Liver (tissue), 3 donors: Measurements from ENCODE around the gene SOHLH1.

Experiments
- EGR1 ChIP-seq, 2 donors: IDR thresholded peaks; 2 replicates each; pipeline ENCODE4 v1.6.1; 2016 to 2018; ENCODE audit warnings: antibody characterized with exemption in 2 of 2, low read depth in 2 of 2
- FOXA1 ChIP-seq: IDR thresholded peaks from 2 replicates; pipeline ENCODE4 v1.6.1; 2016; ENCODE audit warnings: antibody characterized with exemption
- GABPA ChIP-seq, 2 donors: IDR thresholded peaks in 1 of 2; conservative IDR thresholded peaks in 1 of 2; 2 replicates each; pipeline ENCODE4 v1.6.1; 2016; ENCODE audit warnings: antibody characterized with exemption in 2 of 2, mild to moderate bottlenecking in 1 of 2, moderate library complexity in 1 of 2
- RAD21 ChIP-seq, 2 donors: IDR thresholded peaks; 2 replicates each; pipeline ENCODE4 v1.6.1; 2016; ENCODE audit warnings: antibody characterized with exemption in 2 of 2, mild to moderate bottlenecking in 2 of 2
- RXRA ChIP-seq, 2 donors: IDR thresholded peaks; 2 replicates each; pipeline ENCODE4 v1.6.1; 2017 to 2018; ENCODE audit warnings: antibody characterized with exemption in 2 of 2, mild to moderate bottlenecking in 1 of 2
- SP1 ChIP-seq: IDR thresholded peaks from 2 replicates; pipeline ENCODE4 v1.6.1; 2018; ENCODE audit warnings: antibody characterized with exemption, mild to moderate bottlenecking
- TAF1 ChIP-seq: conservative IDR thresholded peaks from 2 replicates; pipeline ENCODE4 v1.6.1; 2016; ENCODE audit warnings: antibody characterized with exemption, mild to moderate bottlenecking
- TF ChIP-seq, protein P1 (sequence below): fragments of 150-350 bp; IDR thresholded peaks from 2 replicates; pipeline ENCODE4 v1.5.1; 2017; ENCODE audit warnings: improper control_type of control experiment, low read depth, low read length; ENCODE audit not compliant: missing input control
- TF ChIP-seq, protein P2 (sequence below): IDR thresholded peaks from 2 replicates; pipeline ENCODE4 v1.6.1; 2016; ENCODE audit warnings: antibody characterized with exemption, mild to moderate bottlenecking
- TF ChIP-seq, protein P3 (sequence below): IDR thresholded peaks from 2 replicates; pipeline ENCODE4 v1.6.1; 2016; ENCODE audit warnings: antibody characterized with exemption
- TF ChIP-seq, protein P4 (sequence below): IDR thresholded peaks from 2 replicates; pipeline ENCODE4 v1.6.1; 2016; ENCODE audit warnings: antibody characterized with exemption
- donor health status: healthy.
- donor health status: healthy.

DNA sequence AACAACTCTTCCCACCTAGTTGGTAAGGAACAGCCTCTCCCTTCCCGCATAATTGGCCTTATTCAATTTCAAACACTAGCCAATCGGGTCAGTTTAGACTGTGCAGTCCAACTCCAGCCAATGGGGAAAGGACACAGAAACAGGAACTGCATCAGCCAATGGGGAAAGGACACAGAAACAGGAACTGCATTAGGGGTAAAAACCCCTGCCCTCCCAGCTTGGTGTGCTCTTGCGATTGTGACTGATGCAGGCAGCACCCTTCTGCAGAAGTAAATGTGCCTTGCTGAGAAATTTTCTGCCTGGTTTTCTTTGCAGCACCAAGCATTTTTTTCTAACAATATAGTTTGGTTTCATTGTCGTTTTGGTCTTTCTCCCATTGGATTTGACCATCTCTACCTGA, 51.4 kb downstream of the SOHLH1 start:
- TF ChIP-seq GABPA (IDR thresholded peaks at IDR 0.05 in 1 of 2, conservative IDR thresholded peaks at IDR 0.05 in 1 of 2): no peak
- TF ChIP-seq, protein P1, sequence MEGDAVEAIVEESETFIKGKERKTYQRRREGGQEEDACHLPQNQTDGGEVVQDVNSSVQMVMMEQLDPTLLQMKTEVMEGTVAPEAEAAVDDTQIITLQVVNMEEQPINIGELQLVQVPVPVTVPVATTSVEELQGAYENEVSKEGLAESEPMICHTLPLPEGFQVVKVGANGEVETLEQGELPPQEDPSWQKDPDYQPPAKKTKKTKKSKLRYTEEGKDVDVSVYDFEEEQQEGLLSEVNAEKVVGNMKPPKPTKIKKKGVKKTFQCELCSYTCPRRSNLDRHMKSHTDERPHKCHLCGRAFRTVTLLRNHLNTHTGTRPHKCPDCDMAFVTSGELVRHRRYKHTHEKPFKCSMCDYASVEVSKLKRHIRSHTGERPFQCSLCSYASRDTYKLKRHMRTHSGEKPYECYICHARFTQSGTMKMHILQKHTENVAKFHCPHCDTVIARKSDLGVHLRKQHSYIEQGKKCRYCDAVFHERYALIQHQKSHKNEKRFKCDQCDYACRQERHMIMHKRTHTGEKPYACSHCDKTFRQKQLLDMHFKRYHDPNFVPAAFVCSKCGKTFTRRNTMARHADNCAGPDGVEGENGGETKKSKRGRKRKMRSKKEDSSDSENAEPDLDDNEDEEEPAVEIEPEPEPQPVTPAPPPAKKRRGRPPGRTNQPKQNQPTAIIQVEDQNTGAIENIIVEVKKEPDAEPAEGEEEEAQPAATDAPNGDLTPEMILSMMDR: no peak
- TF ChIP-seq RAD21 (IDR thresholded peaks at IDR 0.05): no peak
- TF ChIP-seq, protein P2, sequence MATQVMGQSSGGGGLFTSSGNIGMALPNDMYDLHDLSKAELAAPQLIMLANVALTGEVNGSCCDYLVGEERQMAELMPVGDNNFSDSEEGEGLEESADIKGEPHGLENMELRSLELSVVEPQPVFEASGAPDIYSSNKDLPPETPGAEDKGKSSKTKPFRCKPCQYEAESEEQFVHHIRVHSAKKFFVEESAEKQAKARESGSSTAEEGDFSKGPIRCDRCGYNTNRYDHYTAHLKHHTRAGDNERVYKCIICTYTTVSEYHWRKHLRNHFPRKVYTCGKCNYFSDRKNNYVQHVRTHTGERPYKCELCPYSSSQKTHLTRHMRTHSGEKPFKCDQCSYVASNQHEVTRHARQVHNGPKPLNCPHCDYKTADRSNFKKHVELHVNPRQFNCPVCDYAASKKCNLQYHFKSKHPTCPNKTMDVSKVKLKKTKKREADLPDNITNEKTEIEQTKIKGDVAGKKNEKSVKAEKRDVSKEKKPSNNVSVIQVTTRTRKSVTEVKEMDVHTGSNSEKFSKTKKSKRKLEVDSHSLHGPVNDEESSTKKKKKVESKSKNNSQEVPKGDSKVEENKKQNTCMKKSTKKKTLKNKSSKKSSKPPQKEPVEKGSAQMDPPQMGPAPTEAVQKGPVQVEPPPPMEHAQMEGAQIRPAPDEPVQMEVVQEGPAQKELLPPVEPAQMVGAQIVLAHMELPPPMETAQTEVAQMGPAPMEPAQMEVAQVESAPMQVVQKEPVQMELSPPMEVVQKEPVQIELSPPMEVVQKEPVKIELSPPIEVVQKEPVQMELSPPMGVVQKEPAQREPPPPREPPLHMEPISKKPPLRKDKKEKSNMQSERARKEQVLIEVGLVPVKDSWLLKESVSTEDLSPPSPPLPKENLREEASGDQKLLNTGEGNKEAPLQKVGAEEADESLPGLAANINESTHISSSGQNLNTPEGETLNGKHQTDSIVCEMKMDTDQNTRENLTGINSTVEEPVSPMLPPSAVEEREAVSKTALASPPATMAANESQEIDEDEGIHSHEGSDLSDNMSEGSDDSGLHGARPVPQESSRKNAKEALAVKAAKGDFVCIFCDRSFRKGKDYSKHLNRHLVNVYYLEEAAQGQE: no peak
- TF ChIP-seq SP1: no peak
- TF ChIP-seq FOXA1: no peak
- TF ChIP-seq, protein P3, sequence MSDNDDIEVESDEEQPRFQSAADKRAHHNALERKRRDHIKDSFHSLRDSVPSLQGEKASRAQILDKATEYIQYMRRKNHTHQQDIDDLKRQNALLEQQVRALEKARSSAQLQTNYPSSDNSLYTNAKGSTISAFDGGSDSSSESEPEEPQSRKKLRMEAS: no peak
- TF ChIP-seq RXRA (IDR thresholded peaks at IDR 0.05): no peak
- no peak for TF ChIP-seq EGR1 (IDR thresholded peaks at IDR 0.05; ENCODE audit: low read depth in 2 of 2)
- TF ChIP-seq TAF1: no peak
- TF ChIP-seq, protein P4, sequence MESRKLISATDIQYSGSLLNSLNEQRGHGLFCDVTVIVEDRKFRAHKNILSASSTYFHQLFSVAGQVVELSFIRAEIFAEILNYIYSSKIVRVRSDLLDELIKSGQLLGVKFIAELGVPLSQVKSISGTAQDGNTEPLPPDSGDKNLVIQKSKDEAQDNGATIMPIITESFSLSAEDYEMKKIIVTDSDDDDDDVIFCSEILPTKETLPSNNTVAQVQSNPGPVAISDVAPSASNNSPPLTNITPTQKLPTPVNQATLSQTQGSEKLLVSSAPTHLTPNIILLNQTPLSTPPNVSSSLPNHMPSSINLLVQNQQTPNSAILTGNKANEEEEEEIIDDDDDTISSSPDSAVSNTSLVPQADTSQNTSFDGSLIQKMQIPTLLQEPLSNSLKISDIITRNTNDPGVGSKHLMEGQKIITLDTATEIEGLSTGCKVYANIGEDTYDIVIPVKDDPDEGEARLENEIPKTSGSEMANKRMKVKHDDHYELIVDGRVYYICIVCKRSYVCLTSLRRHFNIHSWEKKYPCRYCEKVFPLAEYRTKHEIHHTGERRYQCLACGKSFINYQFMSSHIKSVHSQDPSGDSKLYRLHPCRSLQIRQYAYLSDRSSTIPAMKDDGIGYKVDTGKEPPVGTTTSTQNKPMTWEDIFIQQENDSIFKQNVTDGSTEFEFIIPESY: no peak
